Erythroblast (primary cell): ENCODE results near the gene USP31.

Source experiments
- GATA1 ChIP-seq: IDR thresholded peaks from 2 replicates; pipeline ENCODE4 v1.6.1; 2011; ENCODE audit warnings: low read depth, mild to moderate bottlenecking, control low read depth, low read length, moderate library complexity
- POLR2A ChIP-seq: IDR thresholded peaks from 2 replicates; pipeline ENCODE4 v1.6.1; 2011; ENCODE audit warnings: mild to moderate bottlenecking, low read length

DNA sequence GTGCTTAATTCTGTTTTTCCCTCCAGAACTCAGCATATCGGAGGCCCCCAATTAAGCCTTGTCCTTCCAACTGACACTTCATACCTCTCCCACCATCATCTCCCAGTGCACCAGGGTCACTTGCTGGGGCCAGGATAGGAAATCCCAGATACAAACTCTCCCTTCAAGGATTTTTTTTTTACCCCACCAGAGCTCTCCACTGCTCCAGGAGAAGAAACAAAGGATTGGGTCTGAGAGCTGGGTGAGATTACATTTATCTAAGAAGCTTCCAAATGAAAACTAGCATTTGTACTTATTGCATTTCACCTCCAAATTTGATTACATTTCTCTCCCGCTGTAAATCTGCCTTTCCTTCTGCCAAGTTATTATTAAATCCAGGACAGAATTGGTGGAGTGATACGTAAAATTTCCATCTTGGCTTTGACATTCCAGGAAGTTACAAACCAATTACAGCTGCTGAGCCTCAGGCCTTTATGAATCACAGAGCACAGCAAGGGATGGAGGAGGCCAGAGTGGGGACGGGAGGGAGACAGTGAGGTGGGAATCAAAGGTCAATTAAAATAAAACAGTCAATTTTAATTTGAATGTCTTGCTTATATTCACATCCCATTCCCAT is 123.5 kb downstream of the USP31 start:
- TF ChIP-seq POLR2A (no peak), GATA1 (no peak)
